ENCODE data around the gene GDPD5. TPM values are rescaled to one million over a fixed set of nuclear protein-coding genes. Genes with fewer than 3 reads are reported as not detected.

Gene GDPD5
- total and polyA plus RNA-seq, 9 donors = 3.8 to 15.8 (median 8.1) TPM

DNA sequence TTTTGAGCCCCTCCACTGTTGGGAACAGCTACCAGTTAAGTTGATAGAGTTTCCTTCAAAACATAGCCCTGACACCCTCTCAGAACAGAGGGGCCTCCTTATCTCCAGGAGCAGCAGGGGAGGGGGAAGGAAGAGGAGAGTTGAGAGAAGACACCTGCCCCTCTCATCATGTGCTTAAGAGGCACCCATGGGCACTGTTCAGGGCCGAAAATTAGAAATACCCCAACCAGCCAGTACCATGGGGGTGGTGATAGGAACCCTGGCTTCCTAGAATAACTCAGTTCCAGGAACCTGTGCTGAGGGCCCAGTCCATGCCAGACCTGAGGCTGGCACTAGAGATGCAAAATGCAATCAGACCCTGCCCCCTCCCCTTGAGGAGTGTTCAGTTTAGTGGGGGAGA, 9.3 kb upstream of the GDPD5 start:
- Histone ChIP-seq H3K27me3 (no peaks in the 10 kb centered on the region), H3K4me3 (no peak overlapping the region), H3K36me3 (no peaks in the 10 kb centered on the region), H3K4me1 (ENCODE audit: insufficient read depth) (peaks cover 17% of the 10 kb centered on the region), H3K27ac (no peak overlapping the region), H3K9me3 (no peaks in the 10 kb centered on the region)
- 31 to 42% (median 36%) methylated on average over 1 of the region's 1 CpG for WGBS, 3 donors
- no peak for DNase-seq
- intact Hi-C loops (cut with DNase I) = no loop called here
- TF ChIP-seq, protein P1, sequence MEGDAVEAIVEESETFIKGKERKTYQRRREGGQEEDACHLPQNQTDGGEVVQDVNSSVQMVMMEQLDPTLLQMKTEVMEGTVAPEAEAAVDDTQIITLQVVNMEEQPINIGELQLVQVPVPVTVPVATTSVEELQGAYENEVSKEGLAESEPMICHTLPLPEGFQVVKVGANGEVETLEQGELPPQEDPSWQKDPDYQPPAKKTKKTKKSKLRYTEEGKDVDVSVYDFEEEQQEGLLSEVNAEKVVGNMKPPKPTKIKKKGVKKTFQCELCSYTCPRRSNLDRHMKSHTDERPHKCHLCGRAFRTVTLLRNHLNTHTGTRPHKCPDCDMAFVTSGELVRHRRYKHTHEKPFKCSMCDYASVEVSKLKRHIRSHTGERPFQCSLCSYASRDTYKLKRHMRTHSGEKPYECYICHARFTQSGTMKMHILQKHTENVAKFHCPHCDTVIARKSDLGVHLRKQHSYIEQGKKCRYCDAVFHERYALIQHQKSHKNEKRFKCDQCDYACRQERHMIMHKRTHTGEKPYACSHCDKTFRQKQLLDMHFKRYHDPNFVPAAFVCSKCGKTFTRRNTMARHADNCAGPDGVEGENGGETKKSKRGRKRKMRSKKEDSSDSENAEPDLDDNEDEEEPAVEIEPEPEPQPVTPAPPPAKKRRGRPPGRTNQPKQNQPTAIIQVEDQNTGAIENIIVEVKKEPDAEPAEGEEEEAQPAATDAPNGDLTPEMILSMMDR (IDR thresholded peaks at IDR 0.05) = no peak
- TF ChIP-seq EP300 (IDR thresholded peaks at IDR 0.05) (no peak), POLR2A (IDR thresholded peaks at IDR 0.05) (no peak)

DNA sequence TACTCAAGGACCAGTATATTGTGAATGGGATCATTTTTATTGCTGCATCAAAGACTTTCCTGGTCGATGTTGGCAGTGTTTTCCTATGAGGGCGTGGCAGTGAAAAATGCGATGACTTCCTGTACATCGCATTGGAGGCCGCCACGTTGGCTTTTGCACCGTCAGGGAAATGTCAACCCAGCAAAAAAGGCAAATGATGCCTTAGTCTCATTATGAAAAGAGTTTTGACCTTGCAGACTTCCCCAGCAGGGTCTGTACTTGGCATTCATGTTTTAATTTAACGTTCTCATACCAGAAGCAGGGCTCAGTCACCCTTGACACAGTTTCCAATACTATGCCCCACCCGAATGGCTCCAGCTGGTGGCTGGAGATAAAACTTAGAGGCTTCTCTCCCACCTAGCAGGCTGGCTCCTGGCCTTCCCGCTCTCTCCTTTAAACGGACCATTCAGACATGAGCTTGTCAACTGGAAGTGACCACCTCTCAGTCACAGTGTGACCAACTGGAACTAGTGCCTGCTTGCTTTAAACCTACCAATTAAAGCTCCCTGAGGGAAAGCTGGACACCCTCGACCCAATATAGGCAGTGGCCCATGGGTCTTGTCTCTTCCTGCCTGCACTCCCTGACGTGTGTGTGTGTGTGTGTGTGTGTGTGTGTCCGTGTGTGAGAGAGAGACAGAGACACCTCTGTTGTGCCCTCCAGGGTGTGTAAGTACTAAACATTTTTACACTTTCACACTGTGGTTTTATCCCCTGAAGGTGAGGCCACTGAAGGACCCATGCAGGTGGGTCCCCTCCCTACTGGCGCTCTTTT, 8.7 kb upstream of the GDPD5 start:
- Histone ChIP-seq H3K9me3 (no peaks in the 10 kb centered on the region), H3K27me3 (no peaks in the 10 kb centered on the region), H3K4me3 (no peak overlapping the region), H3K36me3 (no peaks in the 10 kb centered on the region), H3K27ac (no peak overlapping the region), H3K4me1 (ENCODE audit: insufficient read depth) (peaks cover 15% of the 10 kb centered on the region)
- intact Hi-C loops (cut with DNase I) = loop anchor here in 3 of 4 donors (5.0 kb wide), 3 partner anchors 132 to 257 kb away; no protein-coding TSS in a partner anchor
- WGBS, 3 donors = 35 to 42% (median 41%) methylated on average over 15 of the region's 15 CpGs
- TF ChIP-seq POLR2A (IDR thresholded peaks at IDR 0.05) (no peak), EP300 (IDR thresholded peaks at IDR 0.05) (no peak)
- TF ChIP-seq, protein P1 (IDR thresholded peaks at IDR 0.05) = no peak
- no peak for DNase-seq

DNA sequence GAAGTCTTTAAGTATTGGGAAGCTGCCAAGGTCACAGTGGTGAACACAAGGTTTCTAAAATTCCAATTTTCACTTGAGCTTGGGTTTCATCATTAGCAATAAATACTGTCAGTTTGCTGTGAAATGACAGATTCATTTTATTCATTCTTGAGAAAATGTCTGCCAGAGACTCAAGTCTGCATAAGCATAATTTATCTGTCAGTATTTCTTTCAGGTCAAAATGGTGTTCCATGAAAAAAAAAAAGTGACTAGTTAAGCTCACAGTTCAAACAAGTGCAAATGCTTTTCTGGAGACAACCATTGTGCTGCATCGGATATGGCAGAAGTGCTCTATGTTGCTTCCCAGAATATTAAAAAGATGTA, 8.1 kb upstream of the GDPD5 start:
- WGBS, 3 donors = 79 to 97% (median 83%) methylated on average over 1 of the region's 1 CpG
- intact Hi-C loops (cut with DNase I) = loop anchor here in 3 of 4 donors (5.0 kb wide), 3 partner anchors 132 to 257 kb away; no protein-coding TSS in a partner anchor
- Histone ChIP-seq H3K9me3 (no peaks in the 10 kb centered on the region), H3K4me3 (no peak overlapping the region), H3K27ac (no peak overlapping the region), H3K36me3 (no peaks in the 10 kb centered on the region), H3K27me3 (no peaks in the 10 kb centered on the region), H3K4me1 (ENCODE audit: insufficient read depth) (peaks cover 11% of the 10 kb centered on the region)
- no peak for DNase-seq
- TF ChIP-seq, protein P1 (IDR thresholded peaks at IDR 0.05) = no peak
- TF ChIP-seq POLR2A (IDR thresholded peaks at IDR 0.05) (no peak), EP300 (IDR thresholded peaks at IDR 0.05) (no peak)

DNA sequence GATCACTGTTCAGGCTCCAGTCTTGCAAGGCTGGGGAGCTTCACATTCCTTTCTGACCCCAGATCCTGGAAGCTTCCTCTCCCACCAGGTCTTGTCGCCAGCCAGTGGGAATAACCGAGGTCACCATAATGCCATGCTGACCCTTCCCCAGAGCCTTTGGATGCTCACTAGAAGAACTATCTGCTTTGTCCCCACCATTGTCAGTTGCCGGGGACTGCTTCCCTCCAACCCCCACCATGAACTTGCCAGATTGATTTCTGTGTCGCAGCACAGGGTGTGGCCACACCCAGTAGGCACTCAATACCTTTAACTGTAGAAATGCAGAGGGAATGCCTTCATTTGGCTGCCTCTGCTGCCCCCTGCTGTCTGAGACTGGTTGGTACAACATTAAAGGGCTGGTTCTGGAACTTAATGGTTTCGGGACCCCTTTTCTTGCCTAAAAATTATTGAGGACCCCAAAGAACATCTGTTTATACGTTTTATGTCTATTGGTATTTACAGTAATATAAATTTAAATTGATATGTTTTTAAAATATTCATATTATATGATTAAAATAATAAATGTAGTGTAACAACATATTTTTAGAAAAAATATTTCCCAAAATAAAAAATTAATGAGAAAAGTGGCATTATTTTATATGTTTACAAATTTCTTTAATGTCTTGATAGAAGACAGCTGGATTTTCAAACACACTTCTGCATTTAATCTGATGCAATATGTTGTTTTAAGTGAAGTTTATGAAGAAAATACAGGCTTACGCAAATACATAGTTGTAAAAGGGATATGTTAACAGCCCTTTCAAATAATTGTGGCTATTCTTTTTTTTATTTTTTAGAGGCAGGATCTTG, 6.7 kb upstream of the GDPD5 start:
- no peaks in the 10 kb centered on the region for H3K9me3 ChIP-seq
- WGBS, 3 donors = 31 to 41% (median 36%) methylated on average over 7 of the region's 7 CpGs
- no peaks in the 10 kb centered on the region for H3K36me3 ChIP-seq
- DNase-seq = peak; percentile 52 to 76 (median 76)
- intact Hi-C loops (cut with DNase I) = loop anchor here in 3 of 4 donors (1.0 to 5.0 kb wide), 4 partner anchors 87 to 255 kb away; no protein-coding TSS in a partner anchor
- TF ChIP-seq POLR2A (IDR thresholded peaks at IDR 0.05) = no peak
- TF ChIP-seq, protein P1 (IDR thresholded peaks at IDR 0.05) = peak; percentile 72 to 90 (median 81)
- H3K27me3 ChIP-seq = no peaks in the 10 kb centered on the region
- H3K27ac ChIP-seq = no peak overlapping the region
- peaks cover 5% of the 10 kb centered on the region for H3K4me1 ChIP-seq (ENCODE audit: insufficient read depth)
- no peak overlapping the region for H3K4me3 ChIP-seq

Data from ovary (tissue), 9 donors.